ENCODE results near the gene NTMT1.
"Not testable (repeated sequence)": the region's sequence is repeated elsewhere in the genome, so short reads cannot be mapped to it uniquely, and the experiment has no call there.

The NTMT1 gene

GRCh38 chr9:129655696-129656095 lies 29.7 kb downstream of the NTMT1 start:
- no peak for DNase-seq

- no peak for DNase-seq
Measured at GRCh38 chr9:129656795-129657390, 30.9 kb downstream of the NTMT1 start.

GRCh38 chr9:129661029-129661428 lies 35.1 kb downstream of the NTMT1 start:
- no peak for DNase-seq

- not testable (repeated sequence) for DNase-seq
Measured at GRCh38 chr9:129662239-129662638, 36.3 kb downstream of the NTMT1 start.

- DNase-seq: no peak
Measured at GRCh38 chr9:129664746-129665388, 38.9 kb downstream of the NTMT1 start.

GRCh38 chr9:129665389-129665775 lies 39.4 kb downstream of the NTMT1 start, which contains the start of gene PRRX2:
Gene PRRX2, plus strand, starts transcription at chr9:129665647. Its CDS starts 221 bp downstream, at chr9:129665868.
- DNase-seq: no peak

GRCh38 chr9:129665814-129666520 lies 40.0 kb downstream of the NTMT1 start:
- no peak for DNase-seq

GRCh38 chr9:129666575-129666974 lies 40.6 kb downstream of the NTMT1 start:
- DNase-seq: no peak

GRCh38 chr9:129667378-129667777 lies 41.4 kb downstream of the NTMT1 start:
- DNase-seq: no peak

- DNase-seq: no peak
Measured at GRCh38 chr9:129667850-129668249, 41.9 kb downstream of the NTMT1 start.

- no peak for DNase-seq
Measured at GRCh38 chr9:129669141-129669718, 43.3 kb downstream of the NTMT1 start.

GRCh38 chr9:129669946-129670345 lies 44.0 kb downstream of the NTMT1 start:
- no peak for DNase-seq

GRCh38 chr9:129671065-129671464 lies 45.1 kb downstream of the NTMT1 start:
- DNase-seq: no peak

- no peak for DNase-seq
Measured at GRCh38 chr9:129671519-129671918, 45.6 kb downstream of the NTMT1 start.

- DNase-seq: no peak
Measured at GRCh38 chr9:129672702-129673101, 46.7 kb downstream of the NTMT1 start.

- no peak for DNase-seq
Measured at GRCh38 chr9:129673602-129674001, 47.6 kb downstream of the NTMT1 start.

GRCh38 chr9:129674229-129674628 lies 48.3 kb downstream of the NTMT1 start:
- DNase-seq: no peak

- no peak for DNase-seq
Measured at GRCh38 chr9:129675620-129676019, 49.7 kb downstream of the NTMT1 start.

- DNase-seq: no peak
Measured at GRCh38 chr9:129676287-129676686, 50.3 kb downstream of the NTMT1 start.

- DNase-seq: no peak
Measured at GRCh38 chr9:129676975-129677374, 51.0 kb downstream of the NTMT1 start.

GRCh38 chr9:129677456-129677855 lies 51.5 kb downstream of the NTMT1 start:
- DNase-seq: no peak

GRCh38 chr9:129678844-129679243 lies 52.9 kb downstream of the NTMT1 start:
- no peak for DNase-seq

GRCh38 chr9:129679537-129679936 lies 53.6 kb downstream of the NTMT1 start:
- no peak for DNase-seq

GRCh38 chr9:129681924-129682323 lies 56.0 kb downstream of the NTMT1 start:
- DNase-seq: no peak
